Limb (tissue), 2 donors: ENCODE measurements around the gene SPNS3.

Experiments
- DNase-seq, 2 donors: peaks; one replicate each; pipeline ENCODE4 v3.0.0-alpha.2; 2016; ENCODE audit errors: extremely low spot score in 2 of 2

Gene SPNS3

GRCh38 chr17:4525691-4526397 is 92.1 kb downstream of the SPNS3 start:
- no peak for DNase-seq

DNA sequence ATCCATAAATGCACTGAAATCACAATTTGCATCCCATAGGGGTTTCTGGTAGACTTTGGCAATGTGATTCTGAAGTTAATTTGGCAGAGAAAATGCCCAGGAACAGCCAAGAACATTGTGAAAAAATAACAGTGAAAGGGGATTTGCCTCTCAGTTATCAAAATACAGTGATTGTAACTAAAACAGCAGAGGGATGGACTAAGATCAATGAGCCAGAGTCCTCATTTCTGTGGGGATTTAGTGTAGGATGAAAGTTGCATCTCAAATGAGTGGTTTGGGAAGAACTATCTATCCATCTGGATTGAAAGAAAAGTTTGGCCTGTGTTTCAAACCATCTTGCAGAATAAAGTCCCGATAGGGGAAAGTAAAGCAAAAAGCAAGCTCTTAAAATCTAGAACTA is 93.4 kb downstream of the SPNS3 start:
- DNase-seq, result no peak

- no peak for DNase-seq
Measured at GRCh38 chr17:4527566-4528125, 93.9 kb downstream of the SPNS3 start.

GRCh38 chr17:4529533-4530152 is 95.9 kb downstream of the SPNS3 start:
- DNase-seq, result no peak

- DNase-seq, result no peak
Measured at GRCh38 chr17:4530799-4531730, 97.3 kb downstream of the SPNS3 start.

- no peak for DNase-seq
Measured at GRCh38 chr17:4531988-4532736, 98.4 kb downstream of the SPNS3 start.

GRCh38 chr17:4532860-4533522 is 99.3 kb downstream of the SPNS3 start:
- DNase-seq, result no peak

GRCh38 chr17:4533523-4534504 is 100.1 kb downstream of the SPNS3 start:
- DNase-seq, result no peak

DNA sequence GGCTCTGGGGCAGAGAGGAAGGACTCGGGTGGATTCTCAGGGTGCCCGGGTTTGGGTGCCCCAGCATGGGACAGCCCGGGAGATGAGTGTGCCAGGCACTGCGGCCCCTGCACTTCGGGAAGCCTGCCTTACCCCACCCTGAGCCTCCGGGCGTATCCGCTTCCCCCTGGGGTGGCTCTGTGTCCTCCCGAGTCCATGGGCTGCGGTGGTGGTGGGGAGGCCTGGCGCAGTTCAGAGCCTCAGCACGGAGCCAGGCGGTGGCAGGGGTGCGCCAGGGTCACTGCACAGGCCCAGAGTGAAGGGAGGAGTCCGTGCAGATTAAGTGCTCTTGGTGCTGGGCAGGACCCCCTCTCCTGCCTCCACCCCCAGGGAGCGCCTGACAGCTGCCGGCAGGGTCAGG is 100.8 kb downstream of the SPNS3 start:
- DNase-seq, result no peak

GRCh38 chr17:4534928-4535666 is 101.4 kb downstream of the SPNS3 start:
- no peak for DNase-seq

DNA sequence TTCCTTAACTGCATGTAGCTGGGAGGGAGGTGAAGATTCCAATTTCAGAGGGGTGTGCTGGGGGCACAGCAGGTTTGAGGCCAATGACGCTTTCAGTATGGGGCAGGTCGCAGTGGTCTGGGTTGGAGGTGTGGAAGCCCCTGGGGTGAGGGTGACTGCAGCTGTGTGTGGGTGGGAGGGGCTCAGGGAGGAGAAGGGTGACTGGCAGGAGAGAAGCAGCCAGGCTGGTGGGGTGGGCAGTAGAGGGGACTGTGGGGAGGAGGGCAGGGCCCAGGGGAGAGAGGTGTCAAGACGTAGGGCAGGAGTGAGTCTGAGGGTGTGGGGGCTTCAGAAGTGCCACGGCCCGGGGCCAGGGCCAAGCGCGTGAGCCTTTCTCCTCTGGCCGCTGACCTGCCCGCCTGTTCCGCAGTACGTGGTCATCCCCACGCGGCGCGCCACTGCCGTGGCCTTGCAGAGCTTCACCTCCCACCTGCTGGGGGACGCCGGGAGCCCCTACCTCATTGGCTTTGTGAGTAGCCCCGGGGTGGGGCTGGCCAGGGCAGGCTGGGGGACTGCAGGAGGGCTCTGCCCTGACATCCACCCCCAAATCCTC is 102.0 kb downstream of the SPNS3 start:
- DNase-seq, result no peak

DNA sequence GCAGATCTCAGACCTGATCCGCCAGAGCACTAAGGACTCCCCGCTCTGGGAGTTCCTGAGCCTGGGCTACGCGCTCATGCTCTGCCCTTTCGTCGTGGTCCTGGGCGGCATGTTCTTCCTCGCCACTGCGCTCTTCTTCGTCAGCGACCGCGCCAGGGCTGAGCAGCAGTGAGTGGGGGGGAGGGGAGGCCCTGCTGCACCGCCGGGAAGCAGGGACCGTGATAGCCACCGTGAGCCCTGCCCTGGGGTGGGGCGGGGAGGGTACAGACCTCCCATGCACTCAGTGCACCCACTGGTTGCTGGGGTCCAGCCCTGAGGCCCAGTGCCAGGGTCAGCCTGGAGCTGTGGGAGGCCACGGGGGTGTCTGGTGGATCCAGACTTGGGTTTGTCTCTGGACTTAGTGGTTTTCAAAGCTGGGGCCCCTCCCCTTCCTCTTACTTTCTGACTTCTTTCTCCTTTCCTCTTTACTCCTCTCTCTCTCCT is 102.6 kb downstream of the SPNS3 start:
- no peak for DNase-seq

DNA sequence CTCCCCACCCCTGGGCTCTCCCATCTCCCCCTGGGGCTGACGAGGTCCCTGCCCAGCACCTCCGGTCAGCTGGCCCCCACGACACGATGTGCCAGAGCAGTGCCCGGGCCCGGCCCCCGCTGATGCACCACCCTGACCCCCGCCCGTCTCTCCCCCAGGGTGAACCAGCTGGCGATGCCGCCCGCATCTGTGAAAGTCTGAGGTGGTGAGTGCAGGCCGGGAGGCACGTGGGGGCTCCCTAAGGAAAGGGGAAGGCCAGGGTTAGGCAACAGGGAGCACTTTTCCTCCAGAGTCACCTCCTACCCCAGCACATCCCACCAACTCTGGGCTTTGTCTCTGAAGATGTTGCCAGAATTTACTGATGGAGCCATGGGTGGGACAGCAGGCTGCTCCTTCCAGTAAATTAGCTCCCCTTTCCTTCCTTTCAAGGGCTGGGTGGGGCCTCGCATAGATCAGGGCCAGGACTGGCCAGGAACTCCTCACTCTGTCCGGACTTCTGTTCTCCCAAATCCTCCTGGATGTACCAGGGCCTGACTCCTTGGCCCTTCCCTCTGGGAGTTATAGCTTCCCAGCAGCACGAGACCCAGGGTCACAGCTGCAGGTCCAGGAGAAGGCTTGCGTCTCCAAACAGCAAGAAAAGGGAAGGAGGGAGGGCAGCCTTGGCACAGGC is 103.1 kb downstream of the SPNS3 start:
- no peak for DNase-seq
